ENCODE data around the gene OR13C3.

OR13C3 gene

GRCh38 chr9:104536756-104537155 lies at the start of gene OR13C3:
TSS of gene OR13C3 (minus strand) at chr9:104536856. CDS start at chr9:104536723, 133 bp downstream.
- TF ChIP-seq, protein P1, sequence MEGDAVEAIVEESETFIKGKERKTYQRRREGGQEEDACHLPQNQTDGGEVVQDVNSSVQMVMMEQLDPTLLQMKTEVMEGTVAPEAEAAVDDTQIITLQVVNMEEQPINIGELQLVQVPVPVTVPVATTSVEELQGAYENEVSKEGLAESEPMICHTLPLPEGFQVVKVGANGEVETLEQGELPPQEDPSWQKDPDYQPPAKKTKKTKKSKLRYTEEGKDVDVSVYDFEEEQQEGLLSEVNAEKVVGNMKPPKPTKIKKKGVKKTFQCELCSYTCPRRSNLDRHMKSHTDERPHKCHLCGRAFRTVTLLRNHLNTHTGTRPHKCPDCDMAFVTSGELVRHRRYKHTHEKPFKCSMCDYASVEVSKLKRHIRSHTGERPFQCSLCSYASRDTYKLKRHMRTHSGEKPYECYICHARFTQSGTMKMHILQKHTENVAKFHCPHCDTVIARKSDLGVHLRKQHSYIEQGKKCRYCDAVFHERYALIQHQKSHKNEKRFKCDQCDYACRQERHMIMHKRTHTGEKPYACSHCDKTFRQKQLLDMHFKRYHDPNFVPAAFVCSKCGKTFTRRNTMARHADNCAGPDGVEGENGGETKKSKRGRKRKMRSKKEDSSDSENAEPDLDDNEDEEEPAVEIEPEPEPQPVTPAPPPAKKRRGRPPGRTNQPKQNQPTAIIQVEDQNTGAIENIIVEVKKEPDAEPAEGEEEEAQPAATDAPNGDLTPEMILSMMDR (conservative IDR thresholded peaks at IDR 0.05): no peak
- no peak for TF ChIP-seq ZFX (IDR thresholded peaks at IDR 0.05)
- H3K27ac ChIP-seq: no peak within 1 kb of the TSS

GRCh38 chr9:104580562-104580961 lies 43.9 kb upstream of the OR13C3 start:
- H3K27ac ChIP-seq: no peak overlapping the region
- TF ChIP-seq, protein P1 (conservative IDR thresholded peaks at IDR 0.05): no peak
- no peak for TF ChIP-seq ZFX (IDR thresholded peaks at IDR 0.05)

- no peak overlapping the region for H3K27ac ChIP-seq
- TF ChIP-seq, protein P1 (conservative IDR thresholded peaks at IDR 0.05): no peak
- TF ChIP-seq ZFX (IDR thresholded peaks at IDR 0.05): no peak
Measured at GRCh38 chr9:104577263-104577662, 40.6 kb upstream of the OR13C3 start.

- no peak overlapping the region for H3K27ac ChIP-seq
- TF ChIP-seq, protein P1 (conservative IDR thresholded peaks at IDR 0.05): no peak
- TF ChIP-seq ZFX (IDR thresholded peaks at IDR 0.05): no peak
Measured at GRCh38 chr9:104575456-104575855, 38.8 kb upstream of the OR13C3 start.

DNA sequence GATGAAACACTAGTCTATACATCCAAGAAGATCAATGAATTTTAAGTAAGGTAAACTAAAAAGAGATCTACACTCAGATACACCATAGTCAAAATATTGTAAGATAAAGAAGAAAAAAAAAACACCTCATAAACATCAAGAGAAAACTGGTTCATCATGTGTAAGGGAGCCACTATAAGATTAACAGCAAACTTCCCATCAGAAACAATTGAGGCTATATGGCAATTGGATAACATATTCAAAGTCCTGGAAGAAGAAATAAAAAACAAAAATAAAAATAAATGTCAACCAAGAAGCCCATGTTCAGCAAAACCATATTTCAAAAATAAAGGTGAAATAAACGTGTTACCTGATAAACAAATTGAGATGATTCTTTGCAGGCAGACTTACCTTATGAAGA lies 36.0 kb upstream of the OR13C3 start:
- H3K27ac ChIP-seq: no peak overlapping the region
- no peak for TF ChIP-seq ZFX (IDR thresholded peaks at IDR 0.05)

- no peak within 1 kb of the TSS for H3K27ac ChIP-seq
- TF ChIP-seq, protein P1 (conservative IDR thresholded peaks at IDR 0.05): no peak
- no peak for TF ChIP-seq ZFX (IDR thresholded peaks at IDR 0.05)
Measured at GRCh38 chr9:104568868-104569267, 32.2 kb upstream of the OR13C3 start, which contains the start of gene OR13C8. TSS of gene OR13C8 (plus strand) at chr9:104569168. CDS start at chr9:104569168, 0 bp downstream.

DNA sequence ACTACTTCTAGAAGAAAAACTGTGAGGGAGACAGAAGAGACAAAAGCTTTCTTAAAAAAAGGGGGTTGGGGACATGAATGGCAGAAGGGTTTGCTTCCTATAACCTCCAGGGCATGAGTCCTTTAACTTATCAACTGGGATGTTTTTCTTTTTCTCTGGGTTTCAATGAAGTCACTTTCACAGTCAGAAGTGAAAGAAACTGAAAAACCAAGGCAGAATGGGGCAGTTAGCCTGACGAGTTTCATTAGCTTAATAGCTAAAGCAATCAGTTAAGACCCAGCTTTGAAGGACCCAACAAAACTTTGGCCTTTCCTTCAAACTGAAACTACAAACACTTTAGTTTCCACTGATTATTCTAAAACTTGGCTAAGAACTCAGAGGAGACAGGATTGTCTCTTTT lies 27.7 kb upstream of the OR13C3 start:
- no peak for TF ChIP-seq ZFX (IDR thresholded peaks at IDR 0.05)
- TF ChIP-seq, protein P1 (conservative IDR thresholded peaks at IDR 0.05): no peak
- H3K27ac ChIP-seq: no peak overlapping the region

Measured in C4-2B (cell line).